Activated B cell treated with CpG ODN at 0.5 μM for 24 hours (primary cell): ENCODE measurements around the gene SEL1L3. TPM values are rescaled to one million over a fixed set of nuclear protein-coding genes. Genes with fewer than 3 reads are reported as not detected.
A peak's percentile ranks its signal among the peaks of the same experiment; 100 is the strongest.

Experiments
- ATAC-seq: fragments of 200-7000 bp; cut with Tn5 transposase; one replicate; pipeline ENCODE4 v1.10.0; 2021; ENCODE audit warnings: low read depth, mild to moderate bottlenecking, moderate library complexity
- CTCF ChIA-PET: fragments of 350-600 bp; sonication (Branson Sonifier 250); formaldehyde crosslinking; loops from one replicate; lab custom pipeline; 2021; ENCODE audit warnings: antibody characterized with exemption; lab: Charles Lee
- POLR2A ChIA-PET: fragments of 350-600 bp; sonication (Branson Sonifier 250); formaldehyde crosslinking; loops from one replicate; lab custom pipeline; 2021; ENCODE audit warnings: antibody characterized with exemption; lab: Charles Lee
- DNase-seq: peaks from one replicate; pipeline ENCODE4 v3.0.0; 2022
- H3K27ac Mint-ChIP-seq: one replicate; pipeline ENCODE4 v1.8.0; 2020; ENCODE audit warnings: mixed read lengths
- H3K27me3 Mint-ChIP-seq: one replicate; pipeline ENCODE4 v1.8.0; 2021; ENCODE audit warnings: mixed read lengths
- H3K36me3 Mint-ChIP-seq: one replicate; pipeline ENCODE4 v1.8.0; 2021; ENCODE audit warnings: low read depth, mixed read lengths
- H3K4me1 Mint-ChIP-seq: one replicate; pipeline ENCODE4 v1.8.0; 2021; ENCODE audit warnings: mixed read lengths
- H3K4me3 Mint-ChIP-seq: one replicate; pipeline ENCODE4 v1.8.0; 2020; ENCODE audit warnings: mild to moderate bottlenecking, mixed read lengths
- H3K9me3 Mint-ChIP-seq: one replicate; pipeline ENCODE4 v1.8.0; 2020; ENCODE audit warnings: mixed read lengths
- intact Hi-C: fragments of 100-400 bp; cut with micrococcal nuclease; formaldehyde crosslinking; loops from one replicate; pipeline ENCODE4 v1.15.1; 2024
- total RNA-seq: library from RNA; stranded (reverse); gene quantifications from 2 replicates; pipeline ENCODE4 v1.2.3, GENCODE V29; 2022
- TF ChIP-seq, protein P1 (sequence below): fragments of 200-600 bp; IDR thresholded peaks from one replicate; pipeline ENCODE4 v1.8.0; 2022; ENCODE audit warnings: antibody characterized with exemption, mild to moderate bottlenecking

The SEL1L3 gene
- total RNA-seq, 1 donor from 2014 or later = 113 TPM

DNA sequence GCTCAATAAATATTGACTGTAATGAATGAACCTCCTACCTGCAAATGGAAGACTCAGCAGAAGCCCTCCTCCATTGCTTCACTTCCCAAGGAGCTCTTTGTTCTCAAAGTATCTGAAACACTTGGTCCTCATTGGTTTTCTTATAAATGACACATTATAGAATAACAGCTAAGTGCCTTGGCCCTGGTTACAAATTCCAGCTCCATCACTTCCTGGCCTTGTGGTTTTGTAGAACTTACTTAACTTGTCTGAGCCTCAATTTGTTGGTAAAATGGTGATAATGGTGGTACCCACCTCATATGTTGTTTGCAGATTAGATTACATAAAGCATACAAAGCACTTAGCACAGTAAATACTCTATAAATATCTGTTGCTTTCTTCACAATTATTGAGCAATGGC, 26.0 kb upstream of the SEL1L3 start:
- H3K36me3 Mint-ChIP-seq = no peaks in the 10 kb centered on the region
- H3K27ac Mint-ChIP-seq = no peak overlapping the region
- DNase-seq = no peak
- no peaks in the 10 kb centered on the region for H3K27me3 Mint-ChIP-seq
- no peak for ATAC-seq
- CTCF ChIA-PET = no interaction called here
- H3K9me3 Mint-ChIP-seq = no peaks in the 10 kb centered on the region
- TF ChIP-seq, protein P1, sequence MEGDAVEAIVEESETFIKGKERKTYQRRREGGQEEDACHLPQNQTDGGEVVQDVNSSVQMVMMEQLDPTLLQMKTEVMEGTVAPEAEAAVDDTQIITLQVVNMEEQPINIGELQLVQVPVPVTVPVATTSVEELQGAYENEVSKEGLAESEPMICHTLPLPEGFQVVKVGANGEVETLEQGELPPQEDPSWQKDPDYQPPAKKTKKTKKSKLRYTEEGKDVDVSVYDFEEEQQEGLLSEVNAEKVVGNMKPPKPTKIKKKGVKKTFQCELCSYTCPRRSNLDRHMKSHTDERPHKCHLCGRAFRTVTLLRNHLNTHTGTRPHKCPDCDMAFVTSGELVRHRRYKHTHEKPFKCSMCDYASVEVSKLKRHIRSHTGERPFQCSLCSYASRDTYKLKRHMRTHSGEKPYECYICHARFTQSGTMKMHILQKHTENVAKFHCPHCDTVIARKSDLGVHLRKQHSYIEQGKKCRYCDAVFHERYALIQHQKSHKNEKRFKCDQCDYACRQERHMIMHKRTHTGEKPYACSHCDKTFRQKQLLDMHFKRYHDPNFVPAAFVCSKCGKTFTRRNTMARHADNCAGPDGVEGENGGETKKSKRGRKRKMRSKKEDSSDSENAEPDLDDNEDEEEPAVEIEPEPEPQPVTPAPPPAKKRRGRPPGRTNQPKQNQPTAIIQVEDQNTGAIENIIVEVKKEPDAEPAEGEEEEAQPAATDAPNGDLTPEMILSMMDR = no peak
- peaks cover 17% of the 10 kb centered on the region for H3K4me1 Mint-ChIP-seq
- POLR2A ChIA-PET = interaction anchor here (1.5 kb wide), 1 partner anchor 10 kb away, joined by 3 read pairs; no protein-coding TSS in a partner anchor
- intact Hi-C loops = no loop called here
- no peak overlapping the region for H3K4me3 Mint-ChIP-seq

DNA sequence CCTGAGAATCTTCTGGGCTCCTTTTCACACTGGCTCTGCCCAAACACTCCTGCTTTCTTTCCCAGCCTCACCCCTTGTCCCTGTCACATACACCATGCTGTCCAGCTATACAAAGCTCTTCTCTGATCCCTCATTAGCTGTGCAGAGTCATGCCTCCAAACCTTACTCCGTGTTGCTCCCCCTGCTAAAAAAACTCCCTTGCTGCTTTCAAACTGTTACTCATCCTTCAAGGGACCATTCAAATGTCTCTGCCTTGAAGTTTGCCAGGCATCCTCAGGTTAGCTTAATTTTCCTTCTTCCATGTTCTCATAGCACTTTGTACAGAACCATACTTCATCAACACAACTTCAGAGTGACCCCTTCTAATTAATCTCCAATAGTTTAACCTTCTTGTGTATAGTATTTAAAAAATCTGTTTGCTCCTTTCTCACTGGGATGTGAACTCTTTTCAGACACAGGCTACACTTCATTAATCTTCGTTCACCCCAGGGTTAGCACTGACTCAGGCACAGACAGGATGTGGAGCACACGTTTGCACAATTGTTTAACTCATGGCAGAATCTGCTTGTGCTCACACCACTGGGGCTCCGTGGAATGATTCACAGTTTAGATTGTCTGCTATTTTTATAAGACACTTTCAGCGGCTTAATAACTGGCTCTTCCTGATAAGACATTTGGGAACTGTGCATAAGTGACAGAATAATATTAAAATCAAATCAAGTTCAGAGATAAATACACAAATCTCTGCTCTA, 21.4 kb upstream of the SEL1L3 start:
- intact Hi-C loops = no loop called here

DNA sequence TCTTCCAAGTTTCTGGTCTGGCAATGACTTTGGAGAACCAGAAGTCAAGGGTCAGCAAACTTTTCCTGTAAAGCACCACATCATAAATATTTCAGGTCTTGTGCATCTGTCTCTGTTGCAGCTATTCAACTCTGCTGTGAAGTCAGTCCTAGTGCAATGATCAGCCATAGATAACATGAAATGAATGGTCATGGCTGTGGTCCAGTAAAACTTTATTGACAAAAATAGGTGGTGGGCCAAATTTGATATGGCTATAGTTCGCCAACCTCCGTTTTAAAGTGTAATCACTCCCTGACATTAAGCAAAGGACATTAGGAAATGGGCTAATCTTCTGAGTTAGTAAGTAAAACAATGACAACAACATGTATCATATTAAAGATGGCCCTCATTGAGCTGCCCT, 20.8 kb upstream of the SEL1L3 start:
- peak overlapping the region; percentile 62 for H3K27ac Mint-ChIP-seq
- no peak for ATAC-seq
- no peaks in the 10 kb centered on the region for H3K36me3 Mint-ChIP-seq
- ChIA-PET POLR2A (interaction anchor here (0.8 to 9.8 kb wide), 4 partner anchors 7 to 30 kb away, joined by 3 to 99 read pairs (median 5); partner anchors contain the start of gene SMIM20), CTCF (interaction anchor here (1.3 kb wide), 1 partner anchor 25 kb away, joined by 3 read pairs; no protein-coding TSS in a partner anchor)
- no peak for DNase-seq
- H3K27me3 Mint-ChIP-seq = no peaks in the 10 kb centered on the region
- TF ChIP-seq, protein P1 = no peak
- intact Hi-C loops = no loop called here
- no peaks in the 10 kb centered on the region for H3K9me3 Mint-ChIP-seq
- H3K4me3 Mint-ChIP-seq = no peak overlapping the region
- H3K4me1 Mint-ChIP-seq = peaks cover 56% of the 10 kb centered on the region

More for the DNA sequence above, 21.4 kb upstream of the SEL1L3 start:
- CTCF ChIA-PET = interaction anchor here (1.3 kb wide), 1 partner anchor 26 kb away, joined by 3 read pairs; no protein-coding TSS in a partner anchor
- DNase-seq (no peak), ATAC-seq (peak; percentile 57)
- H3K9me3 Mint-ChIP-seq = no peaks in the 10 kb centered on the region
- no peaks in the 10 kb centered on the region for H3K27me3 Mint-ChIP-seq
- TF ChIP-seq, protein P1 = no peak
- H3K4me1 Mint-ChIP-seq = peaks cover 50% of the 10 kb centered on the region
- no peak overlapping the region for H3K4me3 Mint-ChIP-seq
- H3K27ac Mint-ChIP-seq = peak overlapping the region; percentile 62
- H3K36me3 Mint-ChIP-seq = no peaks in the 10 kb centered on the region
- POLR2A ChIA-PET = interaction anchor here (0.8 to 9.8 kb wide), 4 partner anchors 8 to 29 kb away, joined by 3 to 99 read pairs (median 5); partner anchors contain the start of gene SMIM20

DNA sequence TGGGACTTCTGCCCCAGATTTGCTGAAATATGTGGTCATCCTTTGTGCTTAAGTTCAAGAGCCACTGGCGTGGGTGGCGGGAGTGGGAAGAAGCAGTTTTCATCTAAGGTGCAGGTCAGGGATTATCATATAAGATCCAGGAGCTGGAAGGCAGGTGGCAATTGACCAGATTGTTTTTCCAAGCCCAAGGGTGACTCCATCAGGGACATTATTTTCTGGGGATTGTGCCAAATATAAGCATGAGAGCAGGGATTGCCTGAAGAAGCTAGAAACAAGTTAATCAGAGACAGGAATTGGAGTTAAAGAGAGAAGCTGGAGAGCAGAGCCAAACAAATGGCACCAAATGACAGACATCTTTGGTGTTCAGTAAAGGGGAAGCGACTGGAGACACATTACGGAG, 19.4 kb upstream of the SEL1L3 start:
- DNase-seq = no peak
- ATAC-seq = no peak
- ChIA-PET CTCF (no interaction called here), POLR2A (interaction anchor here (0.6 to 9.8 kb wide), 2 partner anchors 31 to 437 kb away, joined by 3 to 99 read pairs; partner anchors contain the start of gene SMIM20)
- H3K4me3 Mint-ChIP-seq = no peak overlapping the region
- H3K27ac Mint-ChIP-seq = no peak overlapping the region
- peaks cover 67% of the 10 kb centered on the region for H3K4me1 Mint-ChIP-seq
- no peaks in the 10 kb centered on the region for H3K36me3 Mint-ChIP-seq
- intact Hi-C loops = no loop called here
- H3K27me3 Mint-ChIP-seq = no peaks in the 10 kb centered on the region
- TF ChIP-seq, protein P1 = no peak
- H3K9me3 Mint-ChIP-seq = no peaks in the 10 kb centered on the region

DNA sequence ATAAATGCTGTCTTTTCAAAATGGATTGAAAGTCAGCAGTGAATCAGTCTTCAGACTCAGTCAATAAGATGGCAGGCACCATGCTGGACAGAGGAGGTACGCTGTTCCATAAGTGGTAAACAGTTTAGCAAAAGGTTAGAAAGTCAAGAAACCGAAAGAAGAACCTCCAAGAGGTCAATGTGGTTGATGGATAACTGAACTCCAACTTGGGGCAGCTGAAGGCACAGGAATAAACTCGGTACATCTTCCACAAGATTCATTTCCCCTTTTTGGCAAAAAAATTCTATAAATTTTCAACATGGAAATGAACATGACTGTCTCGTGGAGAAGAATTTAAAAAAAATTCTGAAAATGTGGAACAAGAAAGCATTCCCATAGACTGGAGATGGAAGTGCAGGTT, 18.4 kb upstream of the SEL1L3 start:
- DNase-seq = no peak
- intact Hi-C loops = no loop called here
- H3K27ac Mint-ChIP-seq = no peak overlapping the region
- no peak overlapping the region for H3K4me3 Mint-ChIP-seq
- POLR2A ChIA-PET = interaction anchor here (0.7 to 9.8 kb wide), 2 partner anchors 26 to 32 kb away, joined by 3 to 99 read pairs; partner anchors contain the start of gene SMIM20
- TF ChIP-seq, protein P1 = no peak
- no peaks in the 10 kb centered on the region for H3K9me3 Mint-ChIP-seq
- peaks cover 4% of the 10 kb centered on the region for H3K36me3 Mint-ChIP-seq
- no peak for ATAC-seq
- CTCF ChIA-PET = no interaction called here
- H3K27me3 Mint-ChIP-seq = no peaks in the 10 kb centered on the region
- H3K4me1 Mint-ChIP-seq = peaks cover 73% of the 10 kb centered on the region
